Measurements from ENCODE around the gene ERC2.

ERC2 gene

GRCh38 chr3:56136514-56136913 is 331.8 kb downstream of the ERC2 start:
- no peak for FAIRE-seq
- no peak for DNase-seq (ENCODE audit: extremely low spot score, insufficient read length, low read depth)

- no peak for DNase-seq (ENCODE audit: extremely low spot score, insufficient read length, low read depth)
- no peak for FAIRE-seq
Measured at GRCh38 chr3:56135941-56136340, 332.3 kb downstream of the ERC2 start.

- FAIRE-seq (no peak), DNase-seq (ENCODE audit: extremely low spot score, insufficient read length, low read depth) (no peak)
Measured at GRCh38 chr3:56133423-56133822, 334.8 kb downstream of the ERC2 start.

GRCh38 chr3:56132762-56133161 is 335.5 kb downstream of the ERC2 start:
- DNase-seq (ENCODE audit: extremely low spot score, insufficient read length, low read depth) (no peak), FAIRE-seq (no peak)

GRCh38 chr3:56131974-56132590 is 336.2 kb downstream of the ERC2 start:
- no peak for DNase-seq (ENCODE audit: extremely low spot score, insufficient read length, low read depth)
- no peak for FAIRE-seq

GRCh38 chr3:56130036-56130435 is 338.2 kb downstream of the ERC2 start:
- no peak for FAIRE-seq
- no peak for DNase-seq (ENCODE audit: extremely low spot score, insufficient read length, low read depth)

GRCh38 chr3:56126632-56127031 is 341.6 kb downstream of the ERC2 start:
- no peak for FAIRE-seq

GRCh38 chr3:56125358-56126005 is 342.8 kb downstream of the ERC2 start:
- DNase-seq (ENCODE audit: extremely low spot score, insufficient read length, low read depth) (no peak), FAIRE-seq (no peak)

More at GRCh38 chr3:56126632-56127031, 341.6 kb downstream of the ERC2 start:
- DNase-seq (ENCODE audit: extremely low spot score, insufficient read length, low read depth): no peak

GRCh38 chr3:56124546-56124945 is 343.7 kb downstream of the ERC2 start:
- DNase-seq (ENCODE audit: extremely low spot score, insufficient read length, low read depth): no peak
- no peak for FAIRE-seq

GRCh38 chr3:56123487-56123886 is 344.8 kb downstream of the ERC2 start:
- no peak for DNase-seq (ENCODE audit: extremely low spot score, insufficient read length, low read depth)
- no peak for FAIRE-seq

- FAIRE-seq (no peak), DNase-seq (ENCODE audit: extremely low spot score, insufficient read length, low read depth) (no peak)
Measured at GRCh38 chr3:56122911-56123310, 345.4 kb downstream of the ERC2 start.

GRCh38 chr3:56121716-56122115 is 346.6 kb downstream of the ERC2 start:
- no peak for FAIRE-seq

GRCh38 chr3:56119575-56120349 is 348.5 kb downstream of the ERC2 start:
- FAIRE-seq: no peak
- DNase-seq (ENCODE audit: extremely low spot score, insufficient read length, low read depth): no peak

More at GRCh38 chr3:56121716-56122115, 346.6 kb downstream of the ERC2 start:
- DNase-seq (ENCODE audit: extremely low spot score, insufficient read length, low read depth): no peak

- FAIRE-seq: no peak
Measured at GRCh38 chr3:56118968-56119367, 349.3 kb downstream of the ERC2 start.

GRCh38 chr3:56115698-56116097 is 352.6 kb downstream of the ERC2 start:
- DNase-seq (ENCODE audit: extremely low spot score, insufficient read length, low read depth): no peak
- FAIRE-seq: no peak

More at GRCh38 chr3:56118968-56119367, 349.3 kb downstream of the ERC2 start:
- no peak for DNase-seq (ENCODE audit: extremely low spot score, insufficient read length, low read depth)

GRCh38 chr3:56115199-56115598 is 353.1 kb downstream of the ERC2 start:
- no peak for FAIRE-seq
- DNase-seq (ENCODE audit: extremely low spot score, insufficient read length, low read depth): no peak

- no peak for DNase-seq (ENCODE audit: extremely low spot score, insufficient read length, low read depth)
- FAIRE-seq: no peak
Measured at GRCh38 chr3:56113908-56114307, 354.4 kb downstream of the ERC2 start.

GRCh38 chr3:56113231-56113630 is 355.0 kb downstream of the ERC2 start:
- FAIRE-seq (no peak), DNase-seq (ENCODE audit: extremely low spot score, insufficient read length, low read depth) (no peak)

- DNase-seq (ENCODE audit: extremely low spot score, insufficient read length, low read depth) (no peak), FAIRE-seq (no peak)
Measured at GRCh38 chr3:56111606-56112304, 356.5 kb downstream of the ERC2 start.

- DNase-seq (ENCODE audit: extremely low spot score, insufficient read length, low read depth) (no peak), FAIRE-seq (no peak)
Measured at GRCh38 chr3:56110886-56111285, 357.4 kb downstream of the ERC2 start.

- FAIRE-seq (no peak), DNase-seq (ENCODE audit: extremely low spot score, insufficient read length, low read depth) (no peak)
Measured at GRCh38 chr3:56107157-56107556, 361.1 kb downstream of the ERC2 start.
